PC-9 (cell line): Measurements from ENCODE around the gene VGLL4. TPM values are rescaled to one million over a fixed set of nuclear protein-coding genes. Genes with fewer than 3 reads are reported as not detected.

Source experiments
- Bru-seq: library from RNA; stranded (reverse); fragments of 400-500 nt; gene quantifications from one replicate; lab custom pipeline; 2021; lab: Mats Ljungman, UMichigan
- BruChase-seq, 2 experiments: library from RNA; stranded (reverse); fragments of 400-500 nt; gene quantifications; one replicate each; lab custom pipeline; 2021; lab: Mats Ljungman, UMichigan
- BruUV-seq: library from RNA; stranded (reverse); fragments of 400-500 nt; replicated peaks from 2 replicates; lab custom pipeline; 2021; lab: Mats Ljungman, UMichigan
- CTCF ChIA-PET: fragments of 300-600 bp; sonication (Branson Sonifier 250); formaldehyde crosslinking; loops from one replicate; lab custom pipeline; 2022; ENCODE audit warnings: antibody characterized with exemption; lab: Charles Lee
- POLR2A ChIA-PET: fragments of 300-600 bp; sonication (Branson Sonifier 250); formaldehyde crosslinking; loops from one replicate; lab custom pipeline; 2022; ENCODE audit warnings: antibody characterized with exemption; ENCODE audit not compliant: unreplicated experiment; lab: Charles Lee
- DNase-seq, 2 experiments: peaks; one replicate each; pipeline versions ENCODE4 v3.0.0 to v3.0.0-alpha.2; 2015 to 2022; ENCODE audit warnings: mixed read lengths in 1 of 2
- H2AFZ ChIP-seq: fragments of 200-600 bp; sonication (generic); 2 replicates; pipeline ENCODE4 v1.8.1; 2017; ENCODE audit warnings: antibody characterized with exemption
- H3F3A ChIP-seq: fragments of 200-600 bp; sonication (generic); 2 replicates; pipeline ENCODE4 v1.8.1; 2017; ENCODE audit warnings: antibody characterized with exemption, mild to moderate bottlenecking, low read depth; ENCODE audit not compliant: insufficient read depth
- H3K27ac ChIP-seq: fragments of 200-600 bp; sonication (generic); 2 replicates; pipeline ENCODE4 v1.6.1; 2016; ENCODE audit warnings: mixed run types
- H3K27me3 ChIP-seq: fragments of 200-600 bp; sonication (generic); 2 replicates; pipeline ENCODE4 v1.6.1; 2016; ENCODE audit warnings: low read depth, mixed run types; ENCODE audit not compliant: insufficient read depth
- H3K36me3 ChIP-seq: fragments of 200-600 bp; sonication (generic); 2 replicates; pipeline ENCODE4 v1.6.1; 2016; ENCODE audit warnings: low read depth, mixed run types
- H3K4me1 ChIP-seq: fragments of 200-600 bp; sonication (generic); replicated peaks from 2 replicates; pipeline ENCODE4 v1.6.1; 2016; ENCODE audit warnings: mixed run types; ENCODE audit not compliant: insufficient read depth
- H3K4me2 ChIP-seq: fragments of 200-600 bp; sonication (generic); 2 replicates; pipeline ENCODE4 v1.6.1; 2017; ENCODE audit warnings: mixed run types
- H3K4me3 ChIP-seq: fragments of 200-600 bp; sonication (generic); 2 replicates; pipeline ENCODE4 v1.6.1; 2016; ENCODE audit warnings: mixed run types
- H3K79me2 ChIP-seq: fragments of 200-600 bp; sonication (generic); 2 replicates; pipeline ENCODE4 v1.6.1; 2017; ENCODE audit warnings: low read depth, mixed run types
- H3K9me2 ChIP-seq: fragments of 200-600 bp; sonication (generic); 2 replicates; pipeline ENCODE4 v1.8.1; 2017; ENCODE audit warnings: mild to moderate bottlenecking; ENCODE audit not compliant: insufficient read depth
- H3K9me3 ChIP-seq: fragments of 200-600 bp; sonication (generic); 2 replicates; pipeline ENCODE4 v1.8.1; 2016; ENCODE audit warnings: low read depth; ENCODE audit not compliant: insufficient read depth
- H4K20me1 ChIP-seq: fragments of 200-600 bp; sonication (generic); 2 replicates; pipeline ENCODE4 v1.8.1; 2017; ENCODE audit not compliant: insufficient read depth
- CTCF ChIP-seq: fragments of 200-600 bp; sonication (generic); conservative IDR thresholded peaks from 2 replicates; pipeline ENCODE4 v1.6.1; 2017; ENCODE audit warnings: mixed run types, antibody characterized with exemption, mild to moderate bottlenecking, moderate library complexity
- EZH2 ChIP-seq: fragments of 200-600 bp; sonication (generic); IDR thresholded peaks from 2 replicates; pipeline ENCODE4 v1.8.0; 2017; ENCODE audit warnings: antibody characterized with exemption, low read depth
- intact Hi-C: fragments of 100-400 bp; cut with micrococcal nuclease; formaldehyde crosslinking; loops from one replicate; pipeline ENCODE4 v1.10.0; 2022; ENCODE audit not compliant: unreplicated experiment
- long read RNA-seq: library from polyadenylated mRNA; stranded (forward); transcript quantifications from one replicate; pipeline ENCODE4 v2.0.0, GENCODE V29; 2022
- total RNA-seq: library from RNA; stranded (reverse); gene quantifications from 2 replicates; pipeline ENCODE4 v1.2.3, GENCODE V29; 2021

VGLL4 gene
- total RNA-seq = 39.1 and 42.2 TPM in 2 replicates
- Bru-seq, nascent RNA = percentile 87 among the genes with signal in this experiment
- percentile 82 among the genes with signal in this experiment for BruChase-seq, experiment 1, labeled RNA remaining after a 2-hour chase
- BruChase-seq, experiment 2, labeled RNA remaining after a 6-hour chase = percentile 65 among the genes with signal in this experiment
- long read RNA-seq, transcript VGLL4-201 (6 exons, 3,725 nt) = major isoform, 9 of 40 reads
- long read RNA-seq, partial matches to known transcripts = 2 of 40 reads
- long read RNA-seq, other reads (novel, unspliced or antisense) = 27 of 40 reads

- Histone ChIP-seq H2AFZ (peak within 1 kb of the TSS; percentile 79), H4K20me1 (no peaks in the 10 kb centered on the region; the same call in 1 of the 2 replicates), H3K4me2 (peak within 1 kb of the TSS; percentile 91), H3K9me3 (no peaks in the 10 kb centered on the region), H3K4me1 (peaks cover 25% of the 10 kb centered on the region), H3K9me2 (no peaks in the 10 kb centered on the region), H3K27ac (peak within 1 kb of the TSS; percentile 66), H3K27me3 (no peaks in the 10 kb centered on the region), H3F3A (peaks cover 46% of the 10 kb centered on the region), H3K4me3 (peak within 1 kb of the TSS; percentile 77), H3K36me3 (no peaks in the 10 kb centered on the region), H3K79me2 (peaks cover 64% of the 10 kb centered on the region)
- CTCF ChIA-PET = interaction anchor here (0.6 to 0.8 kb wide), 3 partner anchors 71 to 203 kb away, joined by 3 to 7 read pairs (median 5); partner anchors contain the start of gene TAMM41
- no TSS peak for BruUV-seq
- intact Hi-C loops = loop anchor here (1.0 to 10.0 kb wide), 4 partner anchors 43 to 409 kb away; no protein-coding TSS in a partner anchor
- POLR2A ChIA-PET = no interaction called here
- DNase-seq = peak; percentile 71 to 73
- no peak for TF ChIP-seq CTCF
Measured at GRCh38 chr3:11643605-11644087, at the start of gene VGLL4. Gene VGLL4 (minus strand): TSS chr3:11643915. CDS start chr3:11643518, 397 bp downstream.

GRCh38 chr3:11692532-11692813, 48.8 kb upstream of the VGLL4 start:
- TF ChIP-seq EZH2 (no peak), CTCF (no peak)
- no peaks in the 10 kb centered on the region for H3K9me2 ChIP-seq
- ChIA-PET POLR2A (no interaction called here), CTCF (no interaction called here)
- H3K27me3 ChIP-seq = no peaks in the 10 kb centered on the region
- H3F3A ChIP-seq = peaks cover 15% of the 10 kb centered on the region; the same call in 1 of the 2 replicates
- H2AFZ ChIP-seq = no peak overlapping the region
- no TSS peak for BruUV-seq
- H3K4me2 ChIP-seq = no peak overlapping the region
- peaks cover 61% of the 10 kb centered on the region for H3K79me2 ChIP-seq
- H3K27ac ChIP-seq = peak overlapping the region; percentile 65; the same call in 1 of the 2 replicates
- no peak overlapping the region for H3K4me3 ChIP-seq
- H3K4me1 ChIP-seq = peaks cover 23% of the 10 kb centered on the region
- H3K36me3 ChIP-seq = 0 out of 2 replicates have a peak, but pooled peaks cover 7% of the 10 kb centered on the region
- intact Hi-C loops = no loop called here
- no peak for DNase-seq
- no peaks in the 10 kb centered on the region for H3K9me3 ChIP-seq
- no peaks in the 10 kb centered on the region for H4K20me1 ChIP-seq

GRCh38 chr3:11691767-11692531, 48.2 kb upstream of the VGLL4 start:
- no peaks in the 10 kb centered on the region for H3K9me2 ChIP-seq
- H3K4me3 ChIP-seq = no peak overlapping the region
- no peak overlapping the region for H2AFZ ChIP-seq
- no peak for TF ChIP-seq CTCF
- TF ChIP-seq EZH2 = no peak
- intact Hi-C loops = loop anchor here (2.0 kb wide), 1 partner anchor 27 kb away; no protein-coding TSS in a partner anchor
- H4K20me1 ChIP-seq = no peaks in the 10 kb centered on the region
- peaks cover 15% of the 10 kb centered on the region; the same call in 1 of the 2 replicates for H3F3A ChIP-seq
- CTCF ChIA-PET = interaction anchor here (0.7 kb wide), 1 partner anchor 842 kb away, joined by 14 read pairs; no protein-coding TSS in a partner anchor
- peaks cover 20% of the 10 kb centered on the region for H3K4me1 ChIP-seq
- 0 out of 2 replicates have a peak, but pooled peaks cover 7% of the 10 kb centered on the region for H3K36me3 ChIP-seq
- peaks cover 61% of the 10 kb centered on the region for H3K79me2 ChIP-seq
- no peak for DNase-seq
- peak overlapping the region; percentile 65 for H3K27ac ChIP-seq
- POLR2A ChIA-PET = no interaction called here
- no peaks in the 10 kb centered on the region for H3K9me3 ChIP-seq
- no peaks in the 10 kb centered on the region for H3K27me3 ChIP-seq
- H3K4me2 ChIP-seq = peak overlapping the region; percentile 18; the same call in 1 of the 2 replicates
- no TSS peak for BruUV-seq
